HL-60 (cell line): ENCODE measurements around the gene CC2D2B.
"Not testable (repeated sequence)": the region's sequence is repeated elsewhere in the genome, so short reads cannot be mapped to it uniquely, and the experiment has no call there.

Experiments used
- DNase-seq, 2 experiments: peaks; one replicate each; pipeline ENCODE4 v3.0.0-alpha.2; 2010 to 2020; ENCODE audit warnings: low read depth in 1 of 2, low spot score in 1 of 2
- H3K27ac ChIP-seq: fragments of 250-450 bp; sonication (Bioruptor Pico); replicated peaks from 2 replicates; pipeline ENCODE4 v1.5.1; 2020; ENCODE audit warnings: mild to moderate bottlenecking, moderate library complexity
- H3K27me3 ChIP-seq: fragments of 250-450 bp; sonication (Bioruptor Pico); 2 replicates; pipeline ENCODE4 v1.5.1; 2021; ENCODE audit warnings: mild to moderate bottlenecking, moderate library complexity; ENCODE audit not compliant: insufficient read depth, poor library complexity, severe bottlenecking
- H3K4me3 ChIP-seq: replicated peaks from 2 replicates; pipeline ENCODE4 v1.5.1; 2011; ENCODE audit warnings: mild to moderate bottlenecking, control low read depth, low read length; ENCODE audit not compliant: insufficient read depth
- GABPA ChIP-seq: IDR thresholded peaks from 2 replicates; pipeline ENCODE4 v1.6.1; 2012; ENCODE audit warnings: low read depth
- POLR2AphosphoS5 ChIP-seq: IDR thresholded peaks from 2 replicates; pipeline ENCODE4 v1.6.1; 2012; ENCODE audit warnings: low read depth
- SPI1 ChIP-seq: IDR thresholded peaks from 2 replicates; pipeline ENCODE4 v1.6.1; 2012; ENCODE audit warnings: low read depth, mild to moderate bottlenecking, borderline replicate concordance
- TF ChIP-seq, protein P1 (sequence below): IDR thresholded peaks from one replicate; pipeline ENCODE4 v1.5.1; 2011; ENCODE audit warnings: low read length, control low read depth, inconsistent platforms; ENCODE audit not compliant: insufficient read depth
- TF ChIP-seq, protein P2 (sequence below): IDR thresholded peaks from 2 replicates; pipeline ENCODE4 v1.6.1; 2012; ENCODE audit warnings: low read depth; ENCODE audit not compliant: insufficient replicate concordance

CC2D2B gene

DNA sequence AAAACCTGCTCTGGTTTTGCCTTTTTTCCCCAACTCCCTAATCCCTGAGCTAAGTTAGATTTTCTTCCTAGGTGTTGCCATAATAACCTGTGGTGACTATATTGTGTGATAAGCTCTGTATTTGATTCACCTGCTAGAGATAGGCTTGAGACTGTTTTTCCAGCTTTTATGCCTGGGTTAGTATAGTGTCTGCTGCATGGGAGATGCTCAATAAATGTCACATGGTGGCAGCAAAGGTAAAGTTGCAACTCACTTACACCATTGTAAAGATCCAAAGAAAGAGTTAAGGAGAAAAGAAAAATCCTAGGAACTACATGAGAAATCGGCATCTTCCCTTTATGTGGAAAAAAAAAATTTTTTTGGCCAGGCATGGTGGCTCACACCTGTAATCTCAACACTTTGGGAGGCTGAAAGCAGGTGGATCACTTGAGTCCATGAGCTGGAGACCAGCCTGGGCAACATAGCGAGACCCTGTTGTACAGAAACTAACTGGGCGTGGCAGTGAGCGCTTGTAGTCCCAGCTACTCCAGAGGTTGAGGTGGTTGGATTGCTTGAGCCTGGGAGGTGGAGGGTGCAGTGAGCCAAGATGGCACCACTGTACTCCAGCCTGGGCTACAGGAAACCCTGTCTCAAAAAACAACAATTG lies 139.4 kb downstream of the CC2D2B start:
- Histone ChIP-seq H3K27me3 (no peaks in the 10 kb centered on the region), H3K27ac (no peak overlapping the region), H3K4me3 (no peak overlapping the region)
- TF ChIP-seq SPI1 (no peak), GABPA (no peak), POLR2AphosphoS5 (no peak)
- TF ChIP-seq, protein P1, sequence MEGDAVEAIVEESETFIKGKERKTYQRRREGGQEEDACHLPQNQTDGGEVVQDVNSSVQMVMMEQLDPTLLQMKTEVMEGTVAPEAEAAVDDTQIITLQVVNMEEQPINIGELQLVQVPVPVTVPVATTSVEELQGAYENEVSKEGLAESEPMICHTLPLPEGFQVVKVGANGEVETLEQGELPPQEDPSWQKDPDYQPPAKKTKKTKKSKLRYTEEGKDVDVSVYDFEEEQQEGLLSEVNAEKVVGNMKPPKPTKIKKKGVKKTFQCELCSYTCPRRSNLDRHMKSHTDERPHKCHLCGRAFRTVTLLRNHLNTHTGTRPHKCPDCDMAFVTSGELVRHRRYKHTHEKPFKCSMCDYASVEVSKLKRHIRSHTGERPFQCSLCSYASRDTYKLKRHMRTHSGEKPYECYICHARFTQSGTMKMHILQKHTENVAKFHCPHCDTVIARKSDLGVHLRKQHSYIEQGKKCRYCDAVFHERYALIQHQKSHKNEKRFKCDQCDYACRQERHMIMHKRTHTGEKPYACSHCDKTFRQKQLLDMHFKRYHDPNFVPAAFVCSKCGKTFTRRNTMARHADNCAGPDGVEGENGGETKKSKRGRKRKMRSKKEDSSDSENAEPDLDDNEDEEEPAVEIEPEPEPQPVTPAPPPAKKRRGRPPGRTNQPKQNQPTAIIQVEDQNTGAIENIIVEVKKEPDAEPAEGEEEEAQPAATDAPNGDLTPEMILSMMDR: no peak
- TF ChIP-seq, protein P2, sequence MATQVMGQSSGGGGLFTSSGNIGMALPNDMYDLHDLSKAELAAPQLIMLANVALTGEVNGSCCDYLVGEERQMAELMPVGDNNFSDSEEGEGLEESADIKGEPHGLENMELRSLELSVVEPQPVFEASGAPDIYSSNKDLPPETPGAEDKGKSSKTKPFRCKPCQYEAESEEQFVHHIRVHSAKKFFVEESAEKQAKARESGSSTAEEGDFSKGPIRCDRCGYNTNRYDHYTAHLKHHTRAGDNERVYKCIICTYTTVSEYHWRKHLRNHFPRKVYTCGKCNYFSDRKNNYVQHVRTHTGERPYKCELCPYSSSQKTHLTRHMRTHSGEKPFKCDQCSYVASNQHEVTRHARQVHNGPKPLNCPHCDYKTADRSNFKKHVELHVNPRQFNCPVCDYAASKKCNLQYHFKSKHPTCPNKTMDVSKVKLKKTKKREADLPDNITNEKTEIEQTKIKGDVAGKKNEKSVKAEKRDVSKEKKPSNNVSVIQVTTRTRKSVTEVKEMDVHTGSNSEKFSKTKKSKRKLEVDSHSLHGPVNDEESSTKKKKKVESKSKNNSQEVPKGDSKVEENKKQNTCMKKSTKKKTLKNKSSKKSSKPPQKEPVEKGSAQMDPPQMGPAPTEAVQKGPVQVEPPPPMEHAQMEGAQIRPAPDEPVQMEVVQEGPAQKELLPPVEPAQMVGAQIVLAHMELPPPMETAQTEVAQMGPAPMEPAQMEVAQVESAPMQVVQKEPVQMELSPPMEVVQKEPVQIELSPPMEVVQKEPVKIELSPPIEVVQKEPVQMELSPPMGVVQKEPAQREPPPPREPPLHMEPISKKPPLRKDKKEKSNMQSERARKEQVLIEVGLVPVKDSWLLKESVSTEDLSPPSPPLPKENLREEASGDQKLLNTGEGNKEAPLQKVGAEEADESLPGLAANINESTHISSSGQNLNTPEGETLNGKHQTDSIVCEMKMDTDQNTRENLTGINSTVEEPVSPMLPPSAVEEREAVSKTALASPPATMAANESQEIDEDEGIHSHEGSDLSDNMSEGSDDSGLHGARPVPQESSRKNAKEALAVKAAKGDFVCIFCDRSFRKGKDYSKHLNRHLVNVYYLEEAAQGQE: no peak
- DNase-seq: no peak

DNA sequence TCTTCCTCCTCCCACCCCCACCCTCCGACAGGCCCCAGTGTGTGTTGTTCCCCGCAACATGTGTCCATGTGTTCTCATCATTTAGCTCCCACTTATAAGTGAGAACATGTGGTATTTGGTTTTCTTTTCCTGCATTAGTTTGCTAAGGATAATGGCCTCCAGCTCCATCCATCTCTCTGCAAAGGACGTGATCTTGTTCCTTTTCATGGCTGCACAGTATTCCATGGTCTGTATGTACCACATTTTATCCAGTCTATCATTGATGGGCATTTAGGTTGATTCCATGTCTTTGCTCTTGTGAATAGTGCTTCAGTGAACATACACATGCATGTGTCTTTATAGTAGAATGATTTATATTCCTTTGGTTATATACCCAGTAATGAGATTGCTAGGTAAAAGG lies 140.2 kb downstream of the CC2D2B start:
- not testable (repeated sequence) for H3K4me3 ChIP-seq, H3K27me3 ChIP-seq, DNase-seq, H3K27ac ChIP-seq

DNA sequence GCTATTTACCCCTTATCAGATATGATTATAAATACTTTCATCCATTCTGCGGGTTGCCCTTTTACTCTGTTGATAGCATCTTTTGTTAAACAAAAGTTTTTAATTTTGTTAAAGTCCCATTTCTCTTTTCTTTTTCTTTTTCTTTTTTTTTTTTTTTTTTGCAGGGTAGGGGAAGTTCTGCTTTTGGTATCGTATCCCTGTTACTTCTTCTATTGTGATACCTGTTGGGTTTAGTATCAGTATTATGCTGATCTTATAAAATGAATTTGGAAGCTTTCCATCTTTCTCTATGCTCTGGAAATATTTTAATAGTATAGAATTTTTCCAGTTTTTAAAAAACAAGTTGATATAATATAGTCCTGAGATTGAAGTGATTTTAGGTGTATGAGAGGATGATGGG lies 141.6 kb downstream of the CC2D2B start:
- TF ChIP-seq, protein P1: no peak
- TF ChIP-seq, protein P2: no peak
- TF ChIP-seq POLR2AphosphoS5 (no peak), SPI1 (no peak), GABPA (no peak)
- no peak overlapping the region for H3K27ac ChIP-seq
- no peak overlapping the region for H3K4me3 ChIP-seq
- H3K27me3 ChIP-seq: no peaks in the 10 kb centered on the region
- DNase-seq: no peak

DNA sequence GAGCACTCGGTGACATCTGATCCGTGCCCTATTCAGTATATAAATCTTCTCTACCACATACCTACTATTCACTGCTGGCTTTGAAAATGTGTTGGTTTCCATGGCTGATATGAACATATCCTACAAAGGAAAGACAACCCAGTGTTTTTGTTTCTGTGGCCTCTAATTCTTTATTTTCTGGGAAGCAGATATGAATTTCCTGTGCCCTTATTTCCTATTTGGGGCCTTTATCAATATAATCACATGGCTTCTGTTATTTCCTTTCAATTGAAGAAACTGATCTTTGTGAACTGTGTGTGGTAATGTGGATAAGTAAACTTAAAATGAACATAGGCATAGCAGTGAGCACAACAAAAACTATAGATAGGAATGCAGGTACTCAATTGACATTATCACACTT lies 146.2 kb downstream of the CC2D2B start:
- DNase-seq: no peak
- H3K4me3 ChIP-seq: no peak overlapping the region
- H3K27ac ChIP-seq: no peak overlapping the region
- no peaks in the 10 kb centered on the region for H3K27me3 ChIP-seq
- TF ChIP-seq, protein P1: no peak
- TF ChIP-seq SPI1 (no peak), GABPA (no peak), POLR2AphosphoS5 (no peak)
- TF ChIP-seq, protein P2: no peak
